ENCODE measurements around the gene CMTM1.
"Not testable (repeated sequence)": the region's sequence is repeated elsewhere in the genome, so short reads cannot be mapped to it uniquely, and the experiment has no call there.

CMTM1 gene

DNA sequence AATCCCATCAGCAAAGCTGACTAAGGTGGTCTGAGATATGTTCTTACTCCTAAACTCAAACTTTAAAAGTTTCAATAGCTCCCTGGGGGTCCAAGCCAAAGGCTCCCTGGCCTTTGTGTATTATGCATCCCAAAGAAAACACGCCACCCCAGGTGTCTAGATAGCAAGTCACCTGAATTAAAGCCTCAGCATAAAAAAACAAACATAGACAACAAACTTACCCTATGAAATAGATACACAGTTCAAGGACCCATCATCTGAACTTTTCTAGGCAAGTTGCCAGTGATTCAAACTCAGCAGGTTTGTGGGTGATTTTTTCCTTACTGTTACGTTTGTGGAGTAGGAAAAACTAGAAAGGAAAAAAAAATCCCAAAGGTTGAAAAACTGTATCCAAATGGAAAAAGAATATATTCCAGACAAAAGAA, 50.8 kb downstream of the CMTM1 start:
- DNase-seq, result no peak

DNA sequence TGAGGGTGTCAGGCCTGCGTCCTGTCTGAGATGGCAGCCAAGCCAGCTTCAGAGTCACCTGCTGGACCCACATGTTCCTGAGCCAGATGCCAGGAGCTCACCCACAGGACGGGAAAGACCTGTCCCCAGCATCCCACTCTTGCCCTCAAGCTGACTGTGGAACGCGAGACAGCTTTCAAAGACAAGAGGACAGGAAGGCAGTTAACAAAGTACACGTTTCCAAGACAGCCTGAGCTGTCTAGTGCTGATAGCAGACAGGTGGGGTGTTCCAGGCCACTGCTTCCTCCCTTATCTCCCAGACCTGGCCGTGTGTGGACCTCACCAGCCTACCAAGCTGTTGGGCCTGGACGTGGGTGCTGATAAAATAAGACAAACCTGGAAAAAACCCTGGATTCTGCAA, 51.5 kb downstream of the CMTM1 start:
- no peak for DNase-seq

DNA sequence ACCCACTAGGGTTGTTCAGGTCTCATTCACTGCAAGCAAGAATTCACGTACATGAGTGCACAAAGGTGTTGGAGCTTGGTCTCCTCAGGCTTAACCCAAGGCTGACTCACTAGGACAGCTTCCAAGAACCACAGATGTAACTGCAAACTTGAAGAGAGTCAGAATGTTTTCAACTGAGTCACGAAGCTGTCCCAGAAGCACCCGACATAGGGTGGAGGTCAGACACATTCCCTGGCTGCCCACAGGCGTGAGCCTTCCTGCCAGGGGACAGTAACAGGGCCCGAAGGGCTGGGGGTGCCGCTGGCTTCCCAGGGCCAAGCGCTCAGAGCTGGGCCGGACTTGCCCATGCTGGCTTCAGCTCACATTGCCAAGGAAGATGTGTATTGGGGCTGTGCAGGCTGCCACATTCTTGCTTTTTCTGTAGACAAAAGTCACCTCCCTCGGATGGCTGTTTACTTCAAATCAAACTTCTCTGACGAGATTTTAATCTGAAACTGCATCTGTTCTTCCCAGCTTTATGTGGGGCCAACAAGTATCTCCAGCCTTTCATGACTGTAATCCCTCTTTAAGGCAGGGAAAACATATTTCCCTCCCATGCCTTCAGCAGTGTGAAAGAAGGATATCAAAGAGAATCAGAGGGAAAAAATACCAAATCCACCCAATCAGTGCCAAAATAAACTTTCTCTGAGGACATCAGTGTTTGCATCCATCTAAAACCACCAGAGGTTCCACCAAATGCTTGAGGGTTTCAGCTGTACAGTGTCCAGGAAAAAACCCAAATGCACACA, 52.5 kb downstream of the CMTM1 start:
- no peak for DNase-seq

- DNase-seq, result no peak
Measured at GRCh38 chr16:66619534-66620428, 53.5 kb downstream of the CMTM1 start.

DNA sequence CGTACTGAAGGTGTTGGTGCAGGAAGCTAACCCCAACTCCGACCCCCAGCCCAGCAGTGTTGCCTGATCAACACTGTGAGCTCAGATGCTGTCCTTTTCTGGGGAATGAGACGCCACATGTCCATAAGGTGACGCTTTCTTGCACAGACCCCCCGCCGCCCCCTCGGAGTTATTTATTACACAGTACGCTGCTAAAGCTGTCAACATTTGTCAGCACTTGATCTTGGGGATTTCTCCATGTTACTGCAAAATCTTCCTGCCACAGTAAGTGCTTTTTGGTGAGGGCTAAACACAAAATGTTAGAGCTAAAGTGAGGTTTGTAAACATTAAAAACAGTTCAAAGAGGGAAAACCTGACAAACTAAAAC, 54.2 kb downstream of the CMTM1 start:
- DNase-seq, result no peak

GRCh38 chr16:66621973-66622372, 55.7 kb downstream of the CMTM1 start:
- DNase-seq, result no peak

GRCh38 chr16:66622863-66623262, 56.6 kb downstream of the CMTM1 start:
- no peak for DNase-seq

- no peak for DNase-seq
Measured at GRCh38 chr16:66623755-66624154, 57.5 kb downstream of the CMTM1 start.

- not testable (repeated sequence) for DNase-seq
Measured at GRCh38 chr16:66627611-66628378, 61.6 kb downstream of the CMTM1 start.
